SK-N-SH treated with all-trans-retinoic acid at 6 μM for 48 hours (cell line): ENCODE data around the gene TMEM52B.

Source experiments
- ATAC-seq: fragments of 200-7000 bp; cut with Tn5 transposase; 3 replicates; pipeline ENCODE4 v1.9.1; 2020; ENCODE audit warnings: mild to moderate bottlenecking, moderate library complexity
- ARNTL ChIP-seq: fragments of 450-650 bp; formaldehyde crosslinking; IDR thresholded peaks from 2 replicates; pipeline ENCODE4 v1.5.0; 2020; ENCODE audit warnings: low read depth, mild to moderate bottlenecking, moderate library complexity, borderline replicate concordance
- CREB5 ChIP-seq: fragments of 250-450 bp; sonication (Bioruptor Pico); IDR thresholded peaks from 2 replicates; pipeline ENCODE4 v1.5.1; 2020; ENCODE audit warnings: low read depth, mild to moderate bottlenecking, moderate library complexity
- CSDC2 ChIP-seq: fragments of 250-450 bp; sonication (Bioruptor Pico); IDR thresholded peaks from 2 replicates; pipeline ENCODE4 v1.5.0; 2020; ENCODE audit warnings: mild to moderate bottlenecking, moderate library complexity
- ESRRG ChIP-seq: fragments of 250-450 bp; sonication (Bioruptor Pico); IDR thresholded peaks from 2 replicates; pipeline ENCODE4 v1.6.1; 2021; ENCODE audit warnings: mild to moderate bottlenecking
- GLIS3 ChIP-seq: fragments of 250-450 bp; sonication (Bioruptor Pico); IDR thresholded peaks from 2 replicates; pipeline ENCODE4 v1.5.0; 2020; ENCODE audit warnings: mild to moderate bottlenecking, moderate library complexity
- OSR1 ChIP-seq: fragments of 250-450 bp; sonication (Bioruptor Pico); IDR thresholded peaks from 2 replicates; pipeline ENCODE4 v1.8.0; 2022; ENCODE audit warnings: moderate library complexity, mild to moderate bottlenecking, inconsistent platforms
- PATZ1 ChIP-seq: fragments of 250-450 bp; sonication (Bioruptor Pico); IDR thresholded peaks from 2 replicates; pipeline ENCODE4 v1.8.0; 2020; ENCODE audit warnings: mild to moderate bottlenecking, moderate library complexity, borderline replicate concordance
- PPARA ChIP-seq: fragments of 250-450 bp; sonication (Bioruptor Pico); IDR thresholded peaks from 2 replicates; pipeline ENCODE4 v1.5.0; 2020; ENCODE audit warnings: mild to moderate bottlenecking, borderline replicate concordance
- RARB ChIP-seq: fragments of 250-450 bp; sonication (Bioruptor Pico); IDR thresholded peaks from 2 replicates; pipeline ENCODE4 v1.8.0; 2021; ENCODE audit warnings: mild to moderate bottlenecking, moderate library complexity
- SNAI2 ChIP-seq: fragments of 250-450 bp; sonication (Bioruptor Pico); IDR thresholded peaks from 2 replicates; pipeline ENCODE4 v1.5.0; 2020; ENCODE audit warnings: mild to moderate bottlenecking, moderate library complexity
- TCF4 ChIP-seq: fragments of 250-450 bp; sonication (Bioruptor Pico); IDR thresholded peaks from 2 replicates; pipeline ENCODE4 v1.8.0; 2021; ENCODE audit warnings: mild to moderate bottlenecking, moderate library complexity, borderline replicate concordance
- TOX ChIP-seq: fragments of 250-450 bp; sonication (Bioruptor Pico); IDR thresholded peaks from 2 replicates; pipeline ENCODE4 v1.8.0; 2021; ENCODE audit warnings: mild to moderate bottlenecking, moderate library complexity, borderline replicate concordance
- TSHZ2 ChIP-seq: fragments of 250-450 bp; sonication (Bioruptor Pico); IDR thresholded peaks from 2 replicates; pipeline ENCODE4 v1.5.0; 2020; ENCODE audit warnings: mild to moderate bottlenecking, moderate library complexity
- ZC3H10 ChIP-seq: fragments of 250-450 bp; sonication (Bioruptor Pico); IDR thresholded peaks from 2 replicates; pipeline ENCODE4 v1.5.1; 2021; ENCODE audit warnings: mild to moderate bottlenecking, moderate library complexity
- ZFP3 ChIP-seq: fragments of 250-450 bp; sonication (Bioruptor Pico); IDR thresholded peaks from 2 replicates; pipeline ENCODE4 v1.5.0; 2020; ENCODE audit warnings: mild to moderate bottlenecking, moderate library complexity
- ZFP30 ChIP-seq: fragments of 450-650 bp; formaldehyde crosslinking; IDR thresholded peaks from 2 replicates; pipeline ENCODE4 v1.5.0; 2022; ENCODE audit warnings: mild to moderate bottlenecking, moderate library complexity
- ZNF565 ChIP-seq: fragments of 450-650 bp; formaldehyde crosslinking; conservative IDR thresholded peaks from 2 replicates; pipeline ENCODE4 v1.5.0; 2020; ENCODE audit warnings: low read depth, mild to moderate bottlenecking, moderate library complexity
- ZNF70 ChIP-seq: fragments of 450-650 bp; formaldehyde crosslinking; IDR thresholded peaks from 2 replicates; pipeline ENCODE4 v1.5.0; 2020; ENCODE audit warnings: mild to moderate bottlenecking, moderate library complexity
- ZNF8 ChIP-seq: fragments of 450-650 bp; formaldehyde crosslinking; IDR thresholded peaks from 2 replicates; pipeline ENCODE4 v1.5.0; 2020; ENCODE audit warnings: mild to moderate bottlenecking, moderate library complexity
- TF ChIP-seq, protein P1 (sequence below): fragments of 250-450 bp; sonication (Bioruptor Pico); IDR thresholded peaks from 2 replicates; pipeline ENCODE4 v1.5.1; 2021; ENCODE audit warnings: mild to moderate bottlenecking, moderate library complexity
- TF ChIP-seq, protein P2 (sequence below): fragments of 250-450 bp; sonication (Bioruptor Pico); IDR thresholded peaks from 2 replicates; pipeline ENCODE4 v1.8.0; 2021; ENCODE audit warnings: low read depth, mild to moderate bottlenecking, moderate library complexity, borderline replicate concordance

The TMEM52B gene

GRCh38 chr12:10194160-10194670 is 15.4 kb downstream of the TMEM52B start:
- no peak for ATAC-seq
- TF ChIP-seq, protein P1, sequence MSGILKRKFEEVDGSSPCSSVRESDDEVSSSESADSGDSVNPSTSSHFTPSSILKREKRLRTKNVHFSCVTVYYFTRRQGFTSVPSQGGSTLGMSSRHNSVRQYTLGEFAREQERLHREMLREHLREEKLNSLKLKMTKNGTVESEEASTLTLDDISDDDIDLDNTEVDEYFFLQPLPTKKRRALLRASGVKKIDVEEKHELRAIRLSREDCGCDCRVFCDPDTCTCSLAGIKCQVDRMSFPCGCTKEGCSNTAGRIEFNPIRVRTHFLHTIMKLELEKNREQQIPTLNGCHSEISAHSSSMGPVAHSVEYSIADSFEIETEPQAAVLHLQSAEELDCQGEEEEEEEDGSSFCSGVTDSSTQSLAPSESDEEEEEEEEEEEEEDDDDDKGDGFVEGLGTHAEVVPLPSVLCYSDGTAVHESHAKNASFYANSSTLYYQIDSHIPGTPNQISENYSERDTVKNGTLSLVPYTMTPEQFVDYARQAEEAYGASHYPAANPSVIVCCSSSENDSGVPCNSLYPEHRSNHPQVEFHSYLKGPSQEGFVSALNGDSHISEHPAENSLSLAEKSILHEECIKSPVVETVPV (CRISPR knock-in tag) = no peak
- TF ChIP-seq RARB = no peak
- TF ChIP-seq ESRRG (CRISPR knock-in tag) = no peak
- TF ChIP-seq, protein P2, sequence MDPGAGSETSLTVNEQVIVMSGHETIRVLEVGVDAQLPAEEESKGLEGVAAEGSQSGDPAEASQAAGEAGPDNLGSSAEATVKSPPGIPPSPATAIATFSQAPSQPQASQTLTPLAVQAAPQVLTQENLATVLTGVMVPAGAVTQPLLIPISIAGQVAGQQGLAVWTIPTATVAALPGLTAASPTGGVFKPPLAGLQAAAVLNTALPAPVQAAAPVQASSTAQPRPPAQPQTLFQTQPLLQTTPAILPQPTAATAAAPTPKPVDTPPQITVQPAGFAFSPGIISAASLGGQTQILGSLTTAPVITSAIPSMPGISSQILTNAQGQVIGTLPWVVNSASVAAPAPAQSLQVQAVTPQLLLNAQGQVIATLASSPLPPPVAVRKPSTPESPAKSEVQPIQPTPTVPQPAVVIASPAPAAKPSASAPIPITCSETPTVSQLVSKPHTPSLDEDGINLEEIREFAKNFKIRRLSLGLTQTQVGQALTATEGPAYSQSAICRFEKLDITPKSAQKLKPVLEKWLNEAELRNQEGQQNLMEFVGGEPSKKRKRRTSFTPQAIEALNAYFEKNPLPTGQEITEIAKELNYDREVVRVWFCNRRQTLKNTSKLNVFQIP (CRISPR knock-in tag) = no peak
- TF ChIP-seq TCF4 (CRISPR knock-in tag) = no peak
- TF ChIP-seq ZFP3 (CRISPR knock-in tag) = no peak
- TF ChIP-seq CSDC2 (CRISPR knock-in tag) = no peak
- TF ChIP-seq OSR1 = no peak
- no peak for TF ChIP-seq TSHZ2
- TF ChIP-seq ZNF8 (CRISPR knock-in tag) = no peak
- no peak for TF ChIP-seq PATZ1 (CRISPR knock-in tag)
- TF ChIP-seq ZNF70 (CRISPR knock-in tag) = no peak
- TF ChIP-seq ZFP30 (CRISPR knock-in tag) = no peak
- no peak for TF ChIP-seq GLIS3
- no peak for TF ChIP-seq ZC3H10 (CRISPR knock-in tag)
- no peak for TF ChIP-seq ZNF565 (CRISPR knock-in tag)
- no peak for TF ChIP-seq CREB5
- no peak for TF ChIP-seq SNAI2 (CRISPR knock-in tag)
- no peak for TF ChIP-seq PPARA (CRISPR knock-in tag)
- TF ChIP-seq, all 23 proteins: peak for 0

GRCh38 chr12:10196210-10196609 is 17.4 kb downstream of the TMEM52B start:
- TF ChIP-seq TCF4 (CRISPR knock-in tag) = no peak
- TF ChIP-seq ESRRG (CRISPR knock-in tag) = no peak
- TF ChIP-seq ZFP3 (CRISPR knock-in tag) = no peak
- TF ChIP-seq PPARA (CRISPR knock-in tag) = no peak
- TF ChIP-seq, protein P2 (CRISPR knock-in tag) = no peak
- no peak for TF ChIP-seq TOX
- no peak for TF ChIP-seq ARNTL (CRISPR knock-in tag)
- TF ChIP-seq ZNF565 (CRISPR knock-in tag) = no peak
- no peak for TF ChIP-seq PATZ1 (CRISPR knock-in tag)
- TF ChIP-seq TSHZ2 = no peak
- no peak for TF ChIP-seq GLIS3
- TF ChIP-seq RARB = no peak
- TF ChIP-seq ZNF70 (CRISPR knock-in tag) = no peak
- TF ChIP-seq ZNF8 (CRISPR knock-in tag) = no peak
- no peak for ATAC-seq
